Airway epithelial cell (primary cell): ENCODE measurements around the gene NHS. TPM values are rescaled to one million over a fixed set of nuclear protein-coding genes. Genes with fewer than 3 reads are reported as not detected.

Source experiments
- total RNA-seq: library from RNA; depleted of rRNA; stranded (reverse); fragments of >200 nt; gene quantifications from 2 replicates; pipeline ENCODE4 v1.2.3, GENCODE V29; 2015

Gene NHS
- total RNA-seq, result 2.6 and 3.6 TPM in 2 replicates

GRCh38 chrX:17374619-17375366 is at the start of gene NHS:
Gene NHS (plus strand): TSS chrX:17375200. CDS start chrX:17375758, 558 bp downstream.

GRCh38 chrX:17736856-17737709 is 362.1 kb downstream of the NHS start, which contains the start of gene SCML1:
Gene SCML1 (plus strand): TSS chrX:17737493. CDS start chrX:17744187, 6,694 bp downstream.

